GM19438 (cell line): Measurements from ENCODE around the gene AGAP1.

ENCODE experiments used
- ATAC-seq: cut with Tn5 transposase; IDR thresholded peaks from one replicate; pipeline ENCODE4 v1.9.1; 2021; ENCODE audit warnings: low read depth; ENCODE audit not compliant: unreplicated experiment

AGAP1 gene

DNA sequence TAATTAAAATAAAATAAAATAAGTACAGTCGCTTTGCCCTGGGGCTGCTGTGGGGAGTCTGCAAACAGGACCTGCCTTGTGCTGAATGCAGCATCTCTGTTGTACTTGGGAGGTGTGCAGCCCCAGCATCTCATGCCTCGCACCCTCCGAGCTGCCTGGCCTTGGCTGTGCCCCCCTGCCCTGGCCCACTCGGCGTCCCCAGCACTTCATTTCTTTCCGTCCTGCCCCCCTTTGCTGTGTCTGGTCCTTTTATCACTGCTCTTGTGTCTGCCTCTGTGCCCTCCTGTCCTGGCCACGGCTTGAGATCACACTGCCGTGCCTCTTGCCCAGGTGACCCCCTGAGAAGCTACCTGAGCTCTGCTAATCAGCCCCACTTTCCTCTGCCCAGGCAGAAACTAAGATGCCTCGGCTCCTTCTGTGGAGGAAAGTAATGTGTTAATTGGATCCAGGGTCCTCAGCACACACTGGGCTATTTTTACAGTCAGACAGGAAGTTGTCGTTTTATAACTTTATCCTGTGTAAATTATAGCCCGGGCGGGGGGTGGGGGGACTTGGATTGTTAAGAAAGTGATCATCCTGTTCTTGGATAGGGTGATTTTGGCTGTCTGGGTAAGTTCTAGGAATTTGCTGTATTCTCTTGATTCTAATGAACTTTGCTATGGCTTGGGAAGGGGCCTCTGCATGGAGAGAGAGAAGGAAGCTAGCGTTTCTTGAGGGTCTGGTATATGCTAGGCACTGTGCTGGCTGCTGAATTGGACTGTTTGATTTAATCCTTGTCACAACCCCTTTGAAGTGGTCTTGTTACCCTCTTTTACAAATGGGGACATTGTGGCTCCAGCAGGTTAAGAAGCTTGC lies 69.4 kb downstream of the AGAP1 start:
- ATAC-seq = no peak

DNA sequence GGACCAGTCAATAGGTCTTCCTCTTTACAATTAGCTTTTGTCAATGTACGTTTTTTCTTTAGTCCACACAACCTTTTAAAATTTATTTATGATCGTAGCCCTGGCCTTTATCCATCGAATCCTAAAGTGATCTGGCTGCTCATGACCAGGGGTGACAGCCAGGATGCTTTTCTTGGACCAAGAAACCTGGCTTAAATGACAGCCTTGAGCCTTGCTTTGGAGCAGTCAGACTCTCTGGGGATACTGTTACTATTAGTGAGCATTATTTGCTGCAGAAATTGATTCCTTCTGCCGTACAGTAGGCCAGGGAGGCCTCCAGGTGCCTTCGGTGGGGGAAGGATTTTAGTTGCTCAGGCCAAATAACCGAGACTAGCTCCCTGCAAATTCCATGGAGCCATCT lies 70.2 kb downstream of the AGAP1 start:
- ATAC-seq = no peak

DNA sequence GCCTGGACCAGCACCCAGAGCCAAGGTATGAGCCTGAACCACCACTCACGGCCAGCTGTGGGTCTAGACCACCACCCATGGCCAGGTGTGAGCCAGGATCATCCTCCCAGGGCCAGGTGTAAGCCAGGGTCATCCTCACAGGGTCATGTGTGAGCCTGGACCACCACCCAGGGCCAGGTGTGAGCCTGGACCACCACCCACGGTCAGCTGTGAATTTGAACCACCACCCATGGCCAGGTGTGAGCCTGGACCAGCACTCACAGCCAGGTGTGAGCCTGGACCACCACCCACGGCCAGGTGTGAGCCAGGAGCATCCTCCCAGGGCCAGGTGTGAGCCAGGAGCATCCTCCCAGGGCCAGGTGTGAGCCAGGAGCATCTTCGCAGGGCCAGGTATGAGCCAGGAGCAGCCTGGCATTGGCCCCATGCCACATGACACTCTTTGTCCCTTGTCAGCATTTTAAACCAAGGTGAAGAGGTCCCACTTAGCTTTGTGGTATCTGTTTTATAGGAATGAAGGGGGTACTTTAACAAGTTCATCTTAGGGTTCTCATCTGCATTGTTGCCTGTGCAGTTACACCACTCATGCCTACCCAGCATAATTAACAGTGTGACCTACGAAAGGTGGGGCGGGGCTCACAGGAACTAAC lies 71.2 kb downstream of the AGAP1 start:
- no peak for ATAC-seq

DNA sequence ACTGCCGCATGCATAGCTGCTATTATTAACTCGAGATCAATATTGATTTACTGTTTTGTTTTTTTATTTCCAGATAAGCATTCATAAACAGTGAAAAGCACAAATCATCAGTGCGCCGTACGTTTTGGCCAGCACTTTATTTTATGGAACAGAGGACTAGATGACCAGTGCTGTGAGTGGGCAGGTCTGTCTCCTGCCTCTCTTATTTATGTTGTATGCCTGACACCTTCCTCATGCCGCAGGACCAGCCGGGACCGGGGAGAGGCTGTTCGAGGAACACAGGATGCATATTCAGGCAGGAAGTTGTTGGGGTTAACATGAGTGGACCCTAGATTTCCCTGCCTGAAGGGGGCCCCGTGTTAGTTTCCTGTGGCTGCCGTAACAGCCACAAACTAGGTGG lies 72.6 kb downstream of the AGAP1 start:
- ATAC-seq = no peak

DNA sequence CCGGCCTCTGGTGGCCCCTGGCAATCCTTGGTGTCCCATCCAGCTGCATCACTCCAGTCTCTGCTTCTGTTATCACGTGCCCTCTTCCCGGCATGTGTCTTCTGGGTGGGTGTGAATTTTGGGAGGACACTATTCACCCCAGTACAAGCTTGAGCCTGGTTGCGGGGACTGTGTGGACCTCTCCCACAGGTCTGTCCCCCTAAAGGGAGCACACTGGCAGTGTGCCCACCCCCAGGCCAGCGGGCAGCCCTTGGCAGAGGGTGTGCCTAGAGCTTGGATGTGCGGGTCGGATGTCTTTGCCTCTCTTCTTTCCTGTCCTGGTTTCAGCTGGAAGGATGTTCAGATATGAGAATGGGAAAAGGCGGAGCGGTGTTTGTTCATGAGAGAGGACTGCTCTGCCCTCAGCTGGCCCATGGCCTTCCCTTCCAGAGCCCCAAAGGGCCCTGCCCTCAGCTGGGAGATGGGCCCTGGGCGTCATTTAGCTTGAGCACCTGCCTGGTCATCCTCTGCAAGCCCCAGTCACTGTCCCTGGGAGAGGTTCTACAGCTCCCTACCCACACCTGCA lies 73.2 kb downstream of the AGAP1 start:
- ATAC-seq = no peak

DNA sequence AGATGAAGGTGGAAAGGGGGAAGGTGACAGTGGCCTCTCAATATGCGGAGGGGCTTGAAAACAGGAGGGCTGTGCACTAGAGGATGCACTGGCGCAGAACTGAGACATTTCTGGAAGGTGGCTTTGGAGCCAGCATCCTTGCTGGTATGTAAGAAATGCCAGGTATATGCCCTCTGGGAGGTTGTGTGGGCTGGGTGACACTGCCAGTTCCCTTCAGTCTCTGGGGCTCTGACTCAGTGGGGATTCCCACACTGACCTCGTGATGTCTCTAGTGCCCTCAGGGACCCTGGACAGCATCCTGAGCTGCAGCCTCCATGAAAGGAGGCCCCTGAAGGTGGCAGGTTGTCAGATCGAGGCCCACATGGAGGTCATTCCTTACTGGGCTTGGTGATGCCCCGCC lies 74.0 kb downstream of the AGAP1 start:
- no peak for ATAC-seq

DNA sequence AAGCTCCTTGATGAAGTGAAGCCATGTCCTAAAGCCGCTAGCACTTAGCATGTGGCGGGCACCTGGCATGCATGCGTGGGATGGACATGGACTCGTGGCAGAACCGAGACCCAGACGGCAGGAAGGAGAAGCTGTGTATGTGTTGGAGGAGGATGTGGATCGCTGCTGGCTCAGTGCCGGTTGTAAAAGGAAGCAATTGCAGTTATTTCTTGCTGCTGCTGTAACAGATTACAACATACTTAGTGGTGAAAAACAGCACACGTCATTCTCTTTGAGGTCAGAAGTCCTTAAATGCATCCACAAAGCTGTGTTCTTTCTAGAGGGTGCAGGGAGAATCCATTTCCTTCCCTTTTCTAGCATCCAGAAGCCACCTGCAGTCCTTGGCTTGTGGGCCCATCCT lies 74.6 kb downstream of the AGAP1 start:
- no peak for ATAC-seq

DNA sequence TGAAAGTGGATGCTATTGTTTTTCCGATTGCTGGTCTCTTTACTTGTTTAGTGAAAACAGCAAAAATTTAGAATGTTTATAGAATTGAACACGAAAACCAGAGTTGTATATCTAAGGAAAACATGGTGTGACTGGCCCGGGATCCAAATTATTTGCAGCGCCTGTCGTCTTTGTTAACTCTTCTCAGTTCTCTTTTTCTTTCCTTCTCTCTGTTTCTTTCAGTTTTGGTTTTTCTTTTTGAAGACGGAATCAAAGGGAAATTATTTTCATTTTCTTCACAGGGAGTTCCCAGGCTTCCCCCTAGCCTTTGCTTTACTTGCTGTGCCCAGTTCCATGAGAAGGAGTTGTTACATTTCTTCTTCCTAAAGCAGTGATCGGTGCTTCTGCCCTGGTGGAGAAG lies 76.0 kb downstream of the AGAP1 start:
- ATAC-seq = no peak

DNA sequence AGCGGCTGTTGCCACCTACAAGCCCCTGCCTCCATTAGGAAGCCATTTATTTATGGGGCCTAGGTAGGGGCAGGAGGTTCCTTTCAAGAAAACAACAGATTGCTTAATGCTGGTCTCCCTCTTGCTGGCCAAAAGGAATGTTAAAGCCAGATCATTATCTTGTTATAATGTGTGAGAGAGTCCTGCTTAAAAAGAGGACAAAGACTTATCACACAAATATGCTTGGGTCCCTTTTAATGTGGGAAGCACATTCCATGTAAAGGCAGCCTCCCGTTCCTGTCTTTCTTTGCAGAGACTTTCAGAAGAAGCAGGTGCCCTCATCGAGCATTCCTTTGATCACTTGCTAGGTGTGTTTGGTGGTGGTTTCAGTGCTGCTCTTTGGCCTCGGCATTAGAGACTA lies 76.4 kb downstream of the AGAP1 start:
- no peak for ATAC-seq

DNA sequence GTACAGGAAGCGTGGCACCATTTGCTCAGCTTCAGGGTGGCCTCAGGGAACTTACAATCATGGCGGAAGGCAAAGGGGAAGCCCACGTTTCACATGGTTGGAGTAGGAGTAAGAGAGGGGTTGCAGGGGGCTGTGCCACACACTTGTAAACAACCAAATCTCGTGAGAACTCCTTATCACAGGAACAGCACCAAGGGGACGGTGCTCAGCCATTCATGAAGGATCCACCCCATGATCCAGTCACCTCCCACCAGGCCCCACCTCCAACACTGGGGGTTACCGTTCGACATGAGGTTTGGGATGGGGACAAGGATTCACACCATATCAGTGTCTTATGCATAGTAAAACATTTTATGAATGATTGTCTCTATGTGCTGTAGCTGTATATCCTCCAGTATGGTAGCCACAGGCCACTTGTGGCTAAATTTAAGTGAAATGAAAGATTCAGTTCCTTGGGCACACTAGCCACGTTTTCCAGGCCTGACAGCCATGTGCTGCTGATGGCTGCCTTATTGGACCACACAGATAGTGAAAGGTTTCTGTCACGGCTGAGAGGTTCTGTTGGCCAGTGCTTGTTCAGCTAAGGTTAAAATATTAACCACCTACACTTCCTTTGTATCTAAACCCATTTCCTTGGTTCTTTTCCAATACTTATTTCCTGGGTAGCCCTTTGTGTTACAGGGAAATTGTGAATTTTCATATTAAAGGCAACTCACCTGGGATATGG lies 77.3 kb downstream of the AGAP1 start:
- peak; percentile 85 for ATAC-seq

DNA sequence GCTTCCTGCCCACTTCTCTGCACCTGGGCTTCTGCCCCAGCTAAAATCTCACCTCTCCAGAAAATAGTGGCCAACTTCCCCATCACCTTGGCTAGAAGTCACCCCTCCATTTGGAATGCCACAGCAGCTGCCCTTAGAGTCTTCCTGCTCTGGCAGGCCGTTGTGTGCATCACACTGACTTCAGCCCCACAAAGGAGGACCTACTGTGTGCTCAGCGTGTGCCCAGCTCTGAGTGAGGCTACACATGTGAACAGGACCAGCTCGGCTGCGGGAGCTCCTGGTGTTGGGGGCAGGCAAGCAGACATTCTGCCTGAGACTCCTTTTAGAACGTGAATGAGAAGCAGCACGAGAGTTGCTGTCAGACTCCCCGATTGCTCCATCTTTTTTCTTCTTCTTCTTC lies 78.7 kb downstream of the AGAP1 start:
- no peak for ATAC-seq

DNA sequence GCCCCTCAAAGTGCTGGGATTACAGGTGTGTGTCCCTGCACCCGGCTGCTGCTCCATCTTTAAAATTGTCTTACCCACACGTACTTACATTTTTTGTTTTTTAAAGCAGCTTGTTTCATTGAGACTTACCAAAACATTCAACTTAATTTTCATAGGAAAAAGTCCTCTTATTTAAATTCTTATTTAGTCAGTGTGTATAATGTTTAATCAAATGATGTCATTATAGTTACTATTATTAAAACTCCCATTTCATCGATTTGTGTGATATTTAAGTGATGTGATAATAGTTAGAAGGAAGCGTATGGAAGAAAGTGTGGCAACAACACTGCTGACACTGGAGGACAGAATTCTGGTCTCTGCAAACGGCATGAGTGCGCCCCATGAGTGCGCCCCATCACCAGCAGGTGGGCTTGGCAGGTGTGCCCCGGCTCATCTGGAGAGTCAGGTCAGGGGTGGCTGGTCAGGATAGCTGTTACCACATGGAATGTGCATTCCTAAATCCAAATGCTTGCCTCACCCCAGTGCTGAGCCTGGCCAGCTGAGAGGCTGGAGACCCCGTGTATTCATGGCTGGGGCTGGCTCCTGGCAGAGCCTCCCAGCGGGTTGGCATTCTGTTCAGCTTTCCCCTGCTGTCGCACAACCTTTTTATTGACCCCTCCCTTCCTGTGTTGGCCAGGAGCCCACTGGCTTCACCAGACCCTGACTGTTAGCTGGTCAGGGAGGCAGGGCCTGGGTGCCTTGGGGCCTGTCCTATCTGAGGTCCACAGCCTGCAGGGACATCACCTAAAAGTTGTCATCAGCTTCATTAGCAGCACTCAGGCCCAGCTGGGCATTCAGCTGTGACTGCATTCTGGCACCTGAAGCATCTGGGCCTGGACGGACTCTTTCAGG lies 79.7 kb downstream of the AGAP1 start:
- ATAC-seq = no peak

DNA sequence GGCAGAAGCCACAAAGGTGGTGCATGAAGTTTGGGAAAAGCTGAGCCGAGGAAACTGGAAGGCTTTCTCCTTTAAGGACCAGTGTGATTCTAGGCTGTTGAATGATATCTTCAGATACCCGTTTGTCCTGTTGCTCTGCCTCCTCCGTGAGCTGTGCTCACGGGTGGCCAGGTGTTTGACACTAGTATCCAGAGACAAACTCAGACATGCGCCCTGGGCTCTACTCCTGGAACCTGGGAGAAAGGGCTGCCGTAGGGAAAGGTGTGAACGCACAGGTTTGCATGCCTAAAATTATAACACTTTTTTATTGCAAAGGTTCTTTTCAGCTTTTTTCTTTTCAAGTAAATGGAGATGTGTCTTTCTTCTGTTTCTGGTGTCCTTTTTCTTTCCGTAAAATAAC lies 81.6 kb downstream of the AGAP1 start:
- ATAC-seq = no peak

DNA sequence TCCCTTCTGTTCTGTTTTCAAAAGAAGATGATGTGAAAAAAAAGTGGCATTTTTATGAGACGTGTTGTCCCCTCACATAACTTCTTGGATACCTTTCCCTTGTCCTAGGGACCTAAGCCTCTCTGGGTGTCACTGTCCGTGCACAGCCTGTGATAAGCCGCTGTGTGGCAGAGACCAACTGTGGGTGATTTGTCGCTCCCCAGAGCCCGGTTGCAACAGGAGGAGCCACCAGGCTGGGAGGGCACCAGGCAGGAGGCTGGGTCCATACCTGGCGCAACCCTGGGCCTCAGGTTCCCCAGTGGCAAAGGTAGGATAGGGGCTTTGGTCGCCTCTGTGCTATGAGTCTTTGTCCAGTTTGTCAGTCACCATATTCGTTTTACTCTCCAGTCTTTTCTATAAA lies 82.1 kb downstream of the AGAP1 start:
- ATAC-seq = no peak

DNA sequence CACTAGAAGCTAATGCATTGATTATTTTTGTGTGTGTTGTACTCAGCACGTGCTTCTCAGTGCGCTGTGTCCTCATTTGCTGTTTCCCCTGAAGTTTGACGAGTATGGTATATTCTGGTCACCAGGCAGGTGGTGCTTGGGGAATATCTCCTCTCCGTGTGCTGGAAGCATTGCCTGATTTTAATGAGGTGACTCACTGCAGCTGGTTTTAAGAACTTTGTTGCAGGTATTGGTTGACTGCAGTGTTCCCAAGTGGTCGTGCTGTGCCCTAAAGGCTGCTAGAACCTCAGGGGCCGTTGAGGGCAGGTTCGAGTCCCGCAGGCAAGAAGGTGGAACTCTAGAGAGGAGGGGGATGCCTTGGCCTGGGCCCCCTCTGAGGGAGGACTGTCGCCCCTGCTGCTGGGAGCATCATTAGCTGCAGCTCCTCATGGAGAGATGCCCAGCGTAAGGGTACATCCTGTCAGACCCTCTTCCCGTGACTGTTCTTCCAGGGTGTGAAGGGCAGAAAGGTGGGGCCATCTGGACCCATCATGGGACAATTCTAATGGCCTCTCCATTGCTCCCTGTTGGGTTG lies 82.6 kb downstream of the AGAP1 start:
- ATAC-seq = no peak

DNA sequence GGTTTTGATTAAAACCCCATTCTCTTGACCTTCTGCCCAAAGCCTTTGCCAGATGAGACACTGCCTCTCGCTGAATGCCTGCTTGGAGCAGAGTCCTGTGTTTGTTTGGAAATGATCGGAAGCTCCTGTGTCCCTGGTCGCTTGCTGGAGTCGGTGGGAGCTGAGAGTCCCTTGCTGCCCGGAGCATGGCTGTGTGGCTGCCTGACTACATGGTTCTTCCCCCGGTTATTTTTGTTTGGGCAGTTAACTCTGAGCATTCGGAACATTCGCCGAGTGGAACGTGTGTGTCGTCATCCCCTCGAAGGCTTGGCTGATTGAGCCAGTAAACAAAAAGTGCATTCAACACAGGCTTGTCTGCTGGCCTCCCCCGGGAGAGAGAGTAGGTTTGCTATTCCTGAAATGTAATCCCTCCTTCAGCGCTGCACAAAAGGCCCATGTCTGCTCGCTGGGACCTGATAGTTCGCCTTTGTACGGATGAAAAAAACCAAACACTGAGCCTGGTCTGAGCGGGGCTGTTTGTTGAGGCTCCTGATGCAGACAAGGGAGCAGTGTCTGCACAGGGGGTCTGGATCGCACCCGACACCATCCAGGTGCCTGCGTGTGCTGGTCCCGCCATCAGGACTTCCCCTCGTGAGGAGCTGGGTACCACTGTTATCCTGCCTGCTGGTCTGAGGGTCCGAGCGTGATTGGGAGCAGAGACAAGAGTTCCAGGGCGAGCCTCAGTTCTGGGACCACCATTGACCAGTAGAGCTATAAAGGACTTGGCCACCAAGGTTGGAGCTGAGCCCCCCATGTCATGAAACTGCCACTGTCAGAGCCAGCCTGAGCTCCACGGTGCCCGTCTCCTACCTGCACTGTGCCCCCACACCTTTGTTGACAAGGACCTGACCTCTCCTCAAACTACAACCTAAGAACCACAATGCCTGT lies 83.8 kb downstream of the AGAP1 start:
- no peak for ATAC-seq

DNA sequence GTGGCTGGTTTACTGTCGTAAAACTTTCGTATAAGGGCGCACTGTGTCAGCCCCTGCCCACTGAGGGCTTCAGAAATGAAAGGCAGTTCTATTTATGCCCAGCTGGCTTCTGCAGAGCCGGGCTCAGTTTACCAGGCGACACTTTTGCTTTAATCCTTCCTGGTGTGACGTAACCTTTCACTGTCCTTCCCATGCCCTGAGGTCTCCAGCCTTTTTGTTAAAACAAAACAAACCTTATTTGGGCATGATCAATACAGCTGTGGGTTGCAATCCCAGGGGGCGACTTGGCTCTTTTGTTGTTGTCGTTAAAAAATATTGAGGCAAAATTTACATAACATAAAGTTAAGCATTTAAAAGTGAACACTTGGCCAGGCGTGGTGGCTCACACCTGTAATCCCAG lies 85.3 kb downstream of the AGAP1 start:
- ATAC-seq = no peak

DNA sequence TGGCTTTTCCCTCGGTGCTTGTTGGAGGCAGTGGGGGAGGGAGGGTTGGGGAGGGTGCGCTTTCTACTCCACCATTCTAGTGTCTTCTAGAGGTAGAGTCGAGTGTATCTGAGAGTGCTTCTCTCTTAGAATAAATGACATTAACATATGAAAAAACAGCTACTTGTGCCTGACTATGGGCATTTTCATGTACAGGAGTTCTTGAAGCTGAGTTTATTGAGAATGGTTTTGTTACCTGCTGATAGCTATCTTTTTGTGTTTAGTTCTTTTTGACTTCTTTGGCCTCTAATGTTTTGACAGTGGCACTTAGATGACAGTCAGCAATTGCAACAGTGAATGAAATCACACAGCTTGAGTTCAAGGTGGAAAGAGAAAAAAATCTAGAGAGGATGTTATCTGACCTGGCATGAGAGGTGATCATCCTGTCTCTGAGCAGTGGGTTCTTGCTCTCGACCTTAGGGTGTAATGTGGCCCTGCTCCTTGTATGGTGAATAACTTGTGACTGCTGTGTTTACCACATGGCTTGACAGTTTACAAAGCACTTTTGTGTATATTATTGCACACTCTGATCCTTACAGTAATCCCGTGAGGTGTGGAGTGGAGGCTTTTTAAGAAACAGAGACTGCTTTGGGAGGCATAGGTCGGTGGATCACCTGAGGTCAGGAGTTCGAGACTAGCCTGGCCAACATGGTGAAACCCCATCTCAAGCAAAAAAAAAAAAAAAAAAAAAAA lies 86.7 kb downstream of the AGAP1 start:
- no peak for ATAC-seq
